B cell (primary cell): ENCODE data around the gene ZNF581. TPM values are rescaled to one million over a fixed set of nuclear protein-coding genes. Genes with fewer than 3 reads are reported as not detected.

ENCODE experiments used
- ATAC-seq: fragments of 200-7000 bp; cut with Tn5 transposase; one replicate; pipeline ENCODE4 v1.10.0; 2021; ENCODE audit warnings: low read depth, mild to moderate bottlenecking, moderate number of reproducible peaks, moderate library complexity
- CTCF ChIA-PET: fragments of 350-600 bp; sonication (Branson Sonifier 250); formaldehyde crosslinking; loops from one replicate; lab custom pipeline; 2021; ENCODE audit warnings: antibody characterized with exemption, inconsistent platforms; lab: Charles Lee
- POLR2A ChIA-PET: fragments of 350-600 bp; sonication (Branson Sonifier 250); formaldehyde crosslinking; loops from one replicate; lab custom pipeline; 2021; ENCODE audit warnings: antibody characterized with exemption; lab: Charles Lee
- DNase-seq: peaks from one replicate; pipeline ENCODE4 v3.0.0; 2013
- H2AFZ ChIP-seq: 2 replicates; pipeline ENCODE4 v1.6.1; 2012; ENCODE audit warnings: mild to moderate bottlenecking, low read depth, low read length; ENCODE audit not compliant: insufficient read depth, poor library complexity, severe bottlenecking
- H3K27ac ChIP-seq, 2 donors: 1 replicate in 1 of 2; 2 replicates in 1 of 2; pipeline ENCODE4 v1.5.1; 2012 to 2013; ENCODE audit warnings: low read length in 2 of 2, mild to moderate bottlenecking in 2 of 2, moderate library complexity in 1 of 2
- H3K27me3 ChIP-seq, 4 experiments: fragments of 200-600 bp in 1 of 4; sonication (generic) in 1 of 4; replicated peaks in 1 of 4; 1 replicate in 2 of 4; 2 replicates in 2 of 4; pipeline versions ENCODE4 v1.6.1 to v1.7.0; 2013 to 2016; ENCODE audit warnings: low read length in 3 of 4, mild to moderate bottlenecking in 2 of 4, mixed read lengths in 1 of 4, moderate library complexity in 1 of 4; ENCODE audit not compliant: insufficient read depth in 4 of 4, control insufficient read depth in 3 of 4; ENCODE audit errors: control extremely low read depth in 1 of 4
- H3K36me3 ChIP-seq, 2 experiments: replicated peaks in 1 of 2; 1 replicate in 1 of 2; 2 replicates in 1 of 2; pipeline versions ENCODE4 v1.6.1 to v1.7.1; 2013; ENCODE audit warnings: low read length in 1 of 2; ENCODE audit not compliant: insufficient read depth in 2 of 2, control insufficient read depth in 1 of 2; ENCODE audit errors: control extremely low read depth in 1 of 2, extremely low read depth in 1 of 2
- H3K4me1 ChIP-seq, 2 donors: fragments of 200-600 bp in 1 of 2; sonication (generic) in 1 of 2; 1 replicate in 1 of 2; 2 replicates in 1 of 2; pipeline versions ENCODE4 v1.5.1 to v1.6.1; 2013 to 2017; ENCODE audit warnings: low read length in 2 of 2; ENCODE audit not compliant: control insufficient read depth in 2 of 2, insufficient read depth in 2 of 2
- H3K4me2 ChIP-seq: replicated peaks from 2 replicates; pipeline ENCODE3; 2012; ENCODE audit warnings: mild to moderate bottlenecking, low read depth, low read length; ENCODE audit not compliant: poor library complexity, severe bottlenecking
- H3K4me3 ChIP-seq, 5 experiments: fragments of 200-600 bp in 1 of 5; sonication (generic) in 1 of 5; 1 replicate in 3 of 5; 2 replicates in 2 of 5; pipeline versions ENCODE4 v1.5.1 to v1.7.0; 2011 to 2016; ENCODE audit warnings: low read length in 4 of 5, mild to moderate bottlenecking in 4 of 5, low read depth in 2 of 5, control low read depth in 1 of 5, moderate library complexity in 1 of 5; ENCODE audit not compliant: insufficient read depth in 1 of 5; ENCODE audit errors: control extremely low read depth in 1 of 5, extremely low read depth in 1 of 5
- H3K79me2 ChIP-seq: fragments of 200-600 bp; sonication (generic); one replicate; pipeline ENCODE4 v1.6.0; 2016; ENCODE audit warnings: low read length; ENCODE audit not compliant: control insufficient read depth, insufficient read depth
- H3K9ac ChIP-seq: fragments of 200-600 bp; sonication (generic); 2 replicates; pipeline ENCODE4 v1.6.1; 2017; ENCODE audit warnings: mild to moderate bottlenecking, low read length, moderate library complexity
- H3K9me3 ChIP-seq, 3 donors: one replicate each; pipeline versions ENCODE4 v1.6.1 to v1.7.1; 2013; ENCODE audit warnings: low read length in 2 of 3; ENCODE audit not compliant: control insufficient read depth in 2 of 3, insufficient read depth in 1 of 3; ENCODE audit errors: control extremely low read depth in 1 of 3
- H4K20me1 ChIP-seq: 2 replicates; pipeline ENCODE4 v1.6.0; 2012; ENCODE audit warnings: mild to moderate bottlenecking, low read length; ENCODE audit not compliant: insufficient read depth, control insufficient read depth, poor library complexity, severe bottlenecking
- H3K27ac Mint-ChIP-seq: one replicate; pipeline ENCODE4 v1.8.0; 2021; ENCODE audit warnings: mixed read lengths
- H3K27me3 Mint-ChIP-seq: one replicate; pipeline ENCODE4 v1.8.0; 2021; ENCODE audit warnings: mixed read lengths
- H3K4me1 Mint-ChIP-seq: one replicate; pipeline ENCODE4 v1.8.0; 2021; ENCODE audit warnings: mixed read lengths
- H3K4me3 Mint-ChIP-seq: one replicate; pipeline ENCODE4 v1.8.0; 2021; ENCODE audit warnings: mixed read lengths
- H3K9me3 Mint-ChIP-seq: one replicate; pipeline ENCODE4 v1.8.0; 2022; ENCODE audit warnings: mixed read lengths; ENCODE audit not compliant: insufficient read depth
- CTCF ChIP-seq: fragments of 200-600 bp; IDR thresholded peaks from one replicate; pipeline ENCODE4 v1.8.0; 2022; ENCODE audit warnings: antibody characterized with exemption, mild to moderate bottlenecking
- EZH2 ChIP-seq: IDR thresholded peaks from 2 replicates; pipeline ENCODE4 v1.6.1; 2012; ENCODE audit warnings: borderline replicate concordance, low read depth, mild to moderate bottlenecking, moderate library complexity, low read length; ENCODE audit not compliant: insufficient read depth, poor library complexity, severe bottlenecking
- WGBS: methylation state at CpG from one replicate; pipeline ENCODE4 v1.1.5; 2013; ENCODE audit warnings: missing lambda C conversion rate; ENCODE audit not compliant: insufficient coverage; 5-methylcytosine and 5-hydroxymethylcytosine counted together
- intact Hi-C: fragments of 100-400 bp; cut with micrococcal nuclease; formaldehyde crosslinking; loops from one replicate; pipeline ENCODE4 v1.10.0; 2022
- polyA plus RNA-seq: library from polyadenylated mRNA; depleted of rRNA; stranded (reverse); fragments of >200 nt; gene quantifications from 2 replicates; pipeline ENCODE4 v1.2.3, GENCODE V29; 2012
- total RNA-seq, 2 donors: library from RNA; stranded (reverse); fragments of 120-200 nt in 1 of 2; gene quantifications; 1 replicate in 1 of 2; 2 replicates in 1 of 2; pipeline versions ENCODE4 v1.2.3 to v1.2.4, GENCODE V29; 2013 to 2022

Gene ZNF581
- total and polyA plus RNA-seq, 2 donors (not counting 1 experiment from before 2014, with no cell fraction given), result 48.2 to 51.3 TPM

DNA sequence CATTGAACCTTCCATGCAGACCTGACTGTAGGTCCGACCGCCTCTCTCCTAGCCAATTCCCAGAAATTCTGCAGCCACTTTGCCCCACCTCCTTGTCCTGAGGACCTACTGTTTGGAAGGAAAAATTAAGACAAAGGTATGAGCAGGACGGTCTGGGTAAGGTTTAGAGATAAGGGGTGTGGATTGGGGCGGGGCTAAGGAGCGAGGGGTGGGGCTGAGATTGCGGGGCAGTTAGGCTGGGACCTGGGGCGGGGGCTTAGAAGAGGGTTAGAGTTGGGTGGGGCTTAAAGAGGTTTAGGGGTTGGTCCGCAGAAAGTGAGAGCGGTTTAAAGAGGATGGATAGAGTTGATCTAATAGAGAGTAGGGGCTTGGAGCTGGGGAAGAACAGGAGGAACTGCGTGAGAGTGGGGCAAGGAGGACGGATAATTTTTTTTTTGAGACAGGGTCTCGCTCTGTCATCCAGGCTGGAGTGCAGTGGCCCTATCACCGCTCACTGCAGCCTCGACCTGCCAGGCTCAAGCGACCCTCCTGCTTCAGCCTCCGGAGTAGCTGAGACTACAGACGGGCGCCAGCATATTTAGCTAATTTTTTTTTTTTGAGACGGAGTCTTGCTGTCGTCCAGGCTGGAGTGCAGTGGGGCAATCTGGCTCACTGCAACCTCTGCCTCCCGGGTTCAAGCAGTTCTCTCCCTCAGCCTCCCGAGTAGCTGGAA, 39.7 kb upstream of the ZNF581 start:
- Mint-ChIP-seq H3K4me3 (peak overlapping the region; percentile 47), H3K9me3 (no peaks in the 10 kb centered on the region), H3K4me1 (peaks cover 52% of the 10 kb centered on the region), H3K27me3 (no peaks in the 10 kb centered on the region), H3K27ac (peak overlapping the region; percentile 51)
- H3K9ac ChIP-seq, result no peak overlapping the region
- no peaks in the 10 kb centered on the region for H3K27me3 ChIP-seq
- H3K4me1 ChIP-seq, result peaks cover 17 to 38% of the 10 kb centered on the region in 2 donors
- no peak overlapping the region for H3K4me3 ChIP-seq
- H3K36me3 ChIP-seq, result peaks cover 0 to 3% of the 10 kb centered on the region in 2 experiments
- CTCF ChIA-PET, result interaction anchor here (0.7 to 1.6 kb wide), 6 partner anchors 21 to 100 kb away, joined by 3 to 5 read pairs (median 4); no protein-coding TSS in a partner anchor
- POLR2A ChIA-PET, result interaction anchor here (0.6 to 1.3 kb wide), 2 partner anchors 29 to 87 kb away, joined by 3 read pairs; no protein-coding TSS in a partner anchor
- TF ChIP-seq EZH2 (no peak), CTCF (no peak)
- no peak overlapping the region for H2AFZ ChIP-seq
- WGBS, result 93% methylated on average over 20 of the region's 22 CpGs
- no peak overlapping the region for H3K4me2 ChIP-seq
- peaks cover 0 to 8% (median 0%) of the 10 kb centered on the region in 3 donors for H3K9me3 ChIP-seq
- peaks cover 27% of the 10 kb centered on the region for H3K79me2 ChIP-seq
- intact Hi-C loops, result loop anchor here (2.0 to 10.0 kb wide), 3 partner anchors 17 to 349 kb away; partner anchors contain the start of genes BRSK1, HSPBP1 and PPP6R1
- ATAC-seq, result no peak
- no peaks in the 10 kb centered on the region for H4K20me1 ChIP-seq
- DNase-seq, result no peak
- H3K27ac ChIP-seq, result no peak overlapping the region
